ENCODE measurements around the gene POU2F1. TPM values are rescaled to one million over a fixed set of nuclear protein-coding genes. Genes with fewer than 3 reads are reported as not detected.

POU2F1 gene
- total RNA-seq, 1 experiment from 2014 or later: 29.6 TPM

DNA sequence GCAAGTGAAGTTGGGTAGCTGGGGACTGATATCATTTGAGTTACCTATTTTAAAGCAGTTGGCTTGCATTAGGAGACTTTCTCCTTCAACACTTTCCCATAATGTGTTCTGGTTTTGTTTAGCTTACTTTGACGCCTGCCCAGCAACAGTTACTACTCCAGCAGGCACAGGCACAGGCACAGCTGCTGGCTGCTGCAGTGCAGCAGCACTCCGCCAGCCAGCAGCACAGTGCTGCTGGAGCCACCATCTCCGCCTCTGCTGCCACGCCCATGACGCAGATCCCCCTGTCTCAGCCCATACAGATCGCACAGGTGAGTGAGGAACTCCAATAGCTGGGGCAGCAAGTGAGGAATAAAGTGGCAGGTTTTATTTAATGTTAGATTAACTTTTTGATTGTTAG is 153.3 kb downstream of the POU2F1 start:
- Histone ChIP-seq H3K4me3 (ENCODE audit: low read depth, low read length) (no peak overlapping the region), H3K27me3 (replicated peaks; ENCODE audit: control insufficient read depth, insufficient read depth, low read length) (no peaks in the 10 kb centered on the region), H3K4me1 (no peaks in the 10 kb centered on the region), H3K9me3 (no peaks in the 10 kb centered on the region), H3K36me3 (ENCODE audit: control insufficient read depth, insufficient read depth, low read length) (no peaks in the 10 kb centered on the region; the same call in 1 of the 2 replicates)
- CTCF ChIA-PET: no interaction called here
- Mint-ChIP-seq H3K4me1 (ENCODE audit: low read depth, unreplicated experiment) (no peaks in the 10 kb centered on the region), H3K4me3 (ENCODE audit: unreplicated experiment) (no peak overlapping the region), H3K9me3 (ENCODE audit: unreplicated experiment) (no peaks in the 10 kb centered on the region), H3K36me3 (ENCODE audit: insufficient read depth, unreplicated experiment) (peaks cover 14% of the 10 kb centered on the region), H3K27me3 (ENCODE audit: insufficient read depth, unreplicated experiment) (no peaks in the 10 kb centered on the region), H3K27ac (ENCODE audit: unreplicated experiment) (no peak overlapping the region)
- no peak for DNase-seq
- TF ChIP-seq, protein P1, sequence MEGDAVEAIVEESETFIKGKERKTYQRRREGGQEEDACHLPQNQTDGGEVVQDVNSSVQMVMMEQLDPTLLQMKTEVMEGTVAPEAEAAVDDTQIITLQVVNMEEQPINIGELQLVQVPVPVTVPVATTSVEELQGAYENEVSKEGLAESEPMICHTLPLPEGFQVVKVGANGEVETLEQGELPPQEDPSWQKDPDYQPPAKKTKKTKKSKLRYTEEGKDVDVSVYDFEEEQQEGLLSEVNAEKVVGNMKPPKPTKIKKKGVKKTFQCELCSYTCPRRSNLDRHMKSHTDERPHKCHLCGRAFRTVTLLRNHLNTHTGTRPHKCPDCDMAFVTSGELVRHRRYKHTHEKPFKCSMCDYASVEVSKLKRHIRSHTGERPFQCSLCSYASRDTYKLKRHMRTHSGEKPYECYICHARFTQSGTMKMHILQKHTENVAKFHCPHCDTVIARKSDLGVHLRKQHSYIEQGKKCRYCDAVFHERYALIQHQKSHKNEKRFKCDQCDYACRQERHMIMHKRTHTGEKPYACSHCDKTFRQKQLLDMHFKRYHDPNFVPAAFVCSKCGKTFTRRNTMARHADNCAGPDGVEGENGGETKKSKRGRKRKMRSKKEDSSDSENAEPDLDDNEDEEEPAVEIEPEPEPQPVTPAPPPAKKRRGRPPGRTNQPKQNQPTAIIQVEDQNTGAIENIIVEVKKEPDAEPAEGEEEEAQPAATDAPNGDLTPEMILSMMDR (IDR thresholded peaks at IDR 0.05; ENCODE audit: insufficient read depth in 1 of 2, low read depth in 1 of 2, low read length in 1 of 2, severe bottlenecking in 1 of 2, unreplicated experiment in 1 of 2): no peak
- intact Hi-C loops (cut with micrococcal nuclease; ENCODE audit: unreplicated experiment): no loop called here
- POLR2A ChIA-PET: no interaction called here
- BruUV-seq (replicated peaks): no TSS peak

DNA sequence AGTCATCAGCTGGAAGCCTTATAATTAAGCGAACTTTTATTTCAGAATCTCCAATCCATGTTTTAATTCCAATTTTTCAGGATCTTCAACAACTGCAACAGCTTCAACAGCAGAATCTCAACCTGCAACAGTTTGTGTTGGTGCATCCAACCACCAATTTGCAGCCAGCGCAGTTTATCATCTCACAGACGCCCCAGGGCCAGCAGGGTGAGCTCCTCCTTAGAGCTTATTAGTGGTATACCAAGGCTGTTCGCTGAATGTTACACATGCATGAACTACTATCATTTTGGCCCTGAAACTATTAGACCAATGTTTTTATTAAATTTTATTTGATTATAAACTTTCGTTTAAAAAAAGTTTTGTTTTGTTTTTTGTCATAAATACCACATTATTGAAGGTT is 155.3 kb downstream of the POU2F1 start:
- Histone ChIP-seq H3K9me3 (no peaks in the 10 kb centered on the region), H3K4me1 (0 out of 2 replicates have a peak, but pooled peaks cover 1% of the 10 kb centered on the region), H3K27me3 (replicated peaks; ENCODE audit: control insufficient read depth, insufficient read depth, low read length) (no peaks in the 10 kb centered on the region), H3K36me3 (ENCODE audit: control insufficient read depth, insufficient read depth, low read length) (no peaks in the 10 kb centered on the region; the same call in 1 of the 2 replicates), H3K4me3 (ENCODE audit: low read depth, low read length) (no peak overlapping the region)
- ChIA-PET CTCF (no interaction called here), POLR2A (no interaction called here)
- TF ChIP-seq, protein P1 (IDR thresholded peaks at IDR 0.05; ENCODE audit: insufficient read depth in 1 of 2, low read depth in 1 of 2, low read length in 1 of 2, severe bottlenecking in 1 of 2, unreplicated experiment in 1 of 2): no peak
- Mint-ChIP-seq H3K4me1 (ENCODE audit: low read depth, unreplicated experiment) (no peaks in the 10 kb centered on the region), H3K36me3 (ENCODE audit: insufficient read depth, unreplicated experiment) (peaks cover 14% of the 10 kb centered on the region), H3K27me3 (ENCODE audit: insufficient read depth, unreplicated experiment) (no peaks in the 10 kb centered on the region), H3K4me3 (ENCODE audit: unreplicated experiment) (no peak overlapping the region), H3K27ac (ENCODE audit: unreplicated experiment) (no peak overlapping the region), H3K9me3 (ENCODE audit: unreplicated experiment) (no peaks in the 10 kb centered on the region)
- no peak for DNase-seq
- BruUV-seq (replicated peaks): no TSS peak
- intact Hi-C loops (cut with micrococcal nuclease; ENCODE audit: unreplicated experiment): no loop called here

DNA sequence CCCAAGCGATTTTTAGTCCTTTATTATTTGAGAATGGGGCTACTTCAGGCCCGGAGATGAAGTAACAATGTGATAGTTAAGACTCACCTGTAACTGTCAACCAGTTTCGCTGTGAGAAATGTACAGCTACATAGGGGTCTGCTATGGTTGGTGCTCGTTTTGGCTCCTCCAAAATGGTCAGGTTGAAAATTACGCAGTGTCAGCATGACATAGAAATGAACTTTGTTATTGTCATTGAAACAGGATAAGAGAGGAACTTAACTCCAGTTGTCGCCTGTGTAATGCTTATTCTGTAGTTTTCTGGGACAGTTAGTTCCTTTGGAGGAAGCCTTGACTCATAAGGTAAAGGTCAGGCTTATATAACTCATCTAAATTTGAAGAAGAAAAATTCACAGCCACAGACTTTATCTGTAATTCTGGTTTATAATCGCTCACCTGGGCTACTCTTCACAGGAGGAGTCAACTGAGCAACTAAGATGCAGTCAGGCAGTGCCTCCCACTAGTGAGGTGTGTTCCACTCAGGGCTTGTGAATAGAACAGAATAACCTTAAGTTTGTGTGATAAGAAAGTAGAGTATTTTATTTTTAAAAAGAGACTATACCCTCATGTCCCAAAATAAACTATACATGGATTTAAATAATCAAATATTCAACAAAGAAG is 166.7 kb downstream of the POU2F1 start:
- TF ChIP-seq, protein P1 (IDR thresholded peaks at IDR 0.05; ENCODE audit: insufficient read depth in 1 of 2, low read depth in 1 of 2, low read length in 1 of 2, severe bottlenecking in 1 of 2, unreplicated experiment in 1 of 2): no peak
- peaks cover under 1% of the 10 kb centered on the region for H3K4me1 Mint-ChIP-seq (ENCODE audit: low read depth, unreplicated experiment)
- no peak overlapping the region for H3K27ac Mint-ChIP-seq (ENCODE audit: unreplicated experiment)
- intact Hi-C loops (cut with micrococcal nuclease; ENCODE audit: unreplicated experiment): no loop called here
- CTCF ChIA-PET: no interaction called here
- H3K36me3 Mint-ChIP-seq (ENCODE audit: insufficient read depth, unreplicated experiment): peaks cover 21% of the 10 kb centered on the region
- H3K27me3 Mint-ChIP-seq (ENCODE audit: insufficient read depth, unreplicated experiment): no peaks in the 10 kb centered on the region
- no peak overlapping the region for H3K4me3 ChIP-seq (ENCODE audit: low read depth, low read length)
- no peaks in the 10 kb centered on the region for H3K27me3 ChIP-seq (replicated peaks; ENCODE audit: control insufficient read depth, insufficient read depth, low read length)
- no peaks in the 10 kb centered on the region for H3K9me3 Mint-ChIP-seq (ENCODE audit: unreplicated experiment)
- no peak for DNase-seq
- POLR2A ChIA-PET: no interaction called here
- no peaks in the 10 kb centered on the region for H3K9me3 ChIP-seq
- H3K4me1 ChIP-seq: no peaks in the 10 kb centered on the region
- no TSS peak for BruUV-seq (replicated peaks)
- no peaks in the 10 kb centered on the region for H3K36me3 ChIP-seq (ENCODE audit: control insufficient read depth, insufficient read depth, low read length)
- no peak overlapping the region for H3K4me3 Mint-ChIP-seq (ENCODE audit: unreplicated experiment)

Data from Caco-2 (cell line).